ENCODE results near the gene PPP4R2.

DNA sequence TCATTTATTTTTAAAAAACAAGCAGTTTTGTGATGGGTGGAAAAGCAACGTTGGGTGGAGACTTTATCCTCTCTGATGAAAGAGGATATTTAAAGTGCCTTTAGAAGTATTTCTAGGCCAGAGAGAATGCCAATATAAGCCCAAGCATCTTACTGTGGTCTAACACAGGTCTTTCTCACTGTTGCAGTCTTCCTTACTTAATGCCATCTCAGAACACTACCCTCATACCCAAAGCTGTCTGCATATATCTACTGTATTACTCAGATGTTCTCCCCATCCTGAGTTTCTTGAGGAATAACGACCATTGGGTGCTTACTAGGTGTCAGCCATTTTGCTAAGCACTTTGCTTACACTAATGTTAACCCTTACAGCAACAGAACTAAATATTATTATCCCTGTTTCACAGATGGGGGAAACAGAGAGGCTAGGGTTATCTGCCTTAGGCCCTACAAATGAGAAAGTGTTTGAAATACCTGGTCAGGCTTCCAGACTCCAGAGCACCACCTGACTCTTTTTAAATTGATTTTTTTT lies 35.0 kb downstream of the PPP4R2 start:
- TF ChIP-seq CTCF (conservative IDR thresholded peaks at IDR 0.05; ENCODE audit: low read depth, low read length) (no peak), POLR2A (IDR thresholded peaks at IDR 0.05; ENCODE audit: low read depth, low read length) (no peak)
- TF ChIP-seq, protein P1, sequence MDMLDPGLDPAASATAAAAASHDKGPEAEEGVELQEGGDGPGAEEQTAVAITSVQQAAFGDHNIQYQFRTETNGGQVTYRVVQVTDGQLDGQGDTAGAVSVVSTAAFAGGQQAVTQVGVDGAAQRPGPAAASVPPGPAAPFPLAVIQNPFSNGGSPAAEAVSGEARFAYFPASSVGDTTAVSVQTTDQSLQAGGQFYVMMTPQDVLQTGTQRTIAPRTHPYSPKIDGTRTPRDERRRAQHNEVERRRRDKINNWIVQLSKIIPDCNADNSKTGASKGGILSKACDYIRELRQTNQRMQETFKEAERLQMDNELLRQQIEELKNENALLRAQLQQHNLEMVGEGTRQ (IDR thresholded peaks at IDR 0.05; ENCODE audit: low read depth, low read length), result no peak
